GM13976 (cell line): Measurements from ENCODE around the gene AXL.
"Not testable (repeated sequence)": the region's sequence is repeated elsewhere in the genome, so short reads cannot be mapped to it uniquely, and the experiment has no call there.

Experiments used
- DNase-seq: peaks from one replicate; pipeline ENCODE4 v3.0.0; 2012; ENCODE audit warnings: low spot score
- CTCF ChIP-seq: IDR thresholded peaks from 2 replicates; pipeline ENCODE4 v1.5.1; 2012; ENCODE audit warnings: borderline replicate concordance, mild to moderate bottlenecking; ENCODE audit not compliant: insufficient read depth; ENCODE audit errors: extremely low read depth, missing control alignments, control extremely low read depth
- in situ Hi-C: fragments of 300-500 bp; cut with MboI; formaldehyde crosslinking; loops from one replicate; pipeline ENCODE4 v1.12.0; 2022; ENCODE audit warnings: low sequenced_read_pairs, mixed read lengths, inconsistent platforms; ENCODE audit not compliant: unreplicated experiment

Gene AXL

GRCh38 chr19:41288673-41289530 is 69.9 kb downstream of the AXL start:
- in situ Hi-C loops: no loop called here
- no peak for DNase-seq
- TF ChIP-seq CTCF: no peak

DNA sequence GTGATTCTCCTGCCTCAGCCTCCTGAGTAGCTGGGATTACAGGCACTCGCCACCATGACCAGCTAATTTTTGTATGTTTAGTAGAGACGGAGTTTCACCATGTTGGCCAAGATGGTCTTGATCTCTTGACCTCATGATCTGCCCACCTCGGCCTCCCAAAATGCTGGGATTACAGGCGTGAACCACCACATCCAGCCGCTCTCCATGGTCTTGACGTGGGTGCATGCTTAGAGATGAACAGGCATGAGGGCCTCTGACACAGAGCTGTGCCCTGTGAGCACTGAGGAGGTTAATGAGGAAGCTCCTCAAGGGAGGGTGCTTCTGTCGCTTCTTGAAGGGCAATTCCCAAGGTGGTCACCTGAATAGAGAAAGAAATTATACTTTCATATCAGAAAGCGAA is 70.8 kb downstream of the AXL start:
- DNase-seq, in situ Hi-C loops: not testable (repeated sequence)

GRCh38 chr19:41294393-41294792 is 75.4 kb downstream of the AXL start:
- DNase-seq: no peak
- in situ Hi-C loops: no loop called here
- TF ChIP-seq CTCF: no peak

GRCh38 chr19:41295499-41295898 is 76.5 kb downstream of the AXL start:
- TF ChIP-seq CTCF: no peak

DNA sequence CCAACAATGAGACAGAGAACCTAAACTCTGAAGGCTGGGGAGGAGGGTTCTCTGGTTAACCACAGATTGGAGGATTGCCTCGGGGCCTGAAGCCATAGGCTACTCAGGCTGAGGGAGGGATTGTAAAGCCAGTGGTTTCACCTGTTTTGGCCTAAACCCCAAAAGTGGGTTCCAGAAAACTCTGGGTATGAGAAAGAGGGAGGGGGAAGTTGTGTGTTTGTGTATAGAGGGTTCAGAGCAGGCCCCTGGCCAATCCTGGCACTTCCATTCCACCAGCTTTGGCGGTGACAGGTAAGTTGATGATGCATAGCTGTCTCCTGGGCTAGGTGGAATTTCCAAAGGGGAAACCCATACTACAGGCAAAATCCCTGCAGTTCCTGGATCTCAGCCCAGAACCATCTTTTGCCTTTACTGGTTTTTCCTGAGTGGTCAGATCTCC is 77.4 kb downstream of the AXL start:
- TF ChIP-seq CTCF: no peak
- in situ Hi-C loops: no loop called here
- DNase-seq: no peak

More at GRCh38 chr19:41295499-41295898, 76.5 kb downstream of the AXL start:
- in situ Hi-C loops: no loop called here
- no peak for DNase-seq

DNA sequence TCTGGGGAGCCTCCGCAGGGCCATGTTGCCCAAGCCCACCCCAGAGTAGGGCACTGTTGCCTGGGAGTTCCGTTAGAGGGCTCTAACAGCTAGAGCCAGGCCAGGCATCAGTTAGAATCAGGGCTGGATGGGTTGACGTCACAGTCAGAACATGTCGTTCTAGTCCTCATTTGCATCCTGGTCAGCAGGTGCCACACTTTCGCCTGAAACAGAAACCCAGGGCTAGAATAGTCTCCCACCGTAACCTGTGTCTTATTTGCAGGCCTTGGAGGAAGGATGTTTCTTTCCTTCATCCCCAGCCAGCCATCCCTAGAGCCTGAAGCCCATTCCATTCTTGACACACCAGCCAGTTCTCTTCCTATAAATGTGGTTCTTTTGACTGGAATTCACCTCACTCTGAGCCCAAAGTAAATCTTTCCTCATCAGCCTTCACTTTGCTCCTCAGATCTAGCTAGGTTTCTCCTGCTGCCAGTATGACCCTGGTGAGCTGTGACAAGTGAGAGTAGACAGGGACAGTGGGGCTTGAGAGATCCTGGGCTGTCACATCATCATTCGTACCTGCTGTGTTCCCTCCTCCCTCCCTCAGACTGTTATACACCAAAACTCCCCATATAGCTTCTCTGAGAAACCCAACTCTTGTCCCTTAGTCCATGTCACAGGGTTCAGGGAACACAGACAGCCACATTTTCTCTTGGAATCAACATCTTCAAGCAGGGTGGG is 78.8 kb downstream of the AXL start:
- in situ Hi-C loops: no loop called here
- DNase-seq: peak; percentile 88
- TF ChIP-seq CTCF: peak; percentile 19
